CD4-positive, alpha-beta T cell treated with Interleukin-21 for 1 hour (primary cell): Measurements from ENCODE around the gene RFX7.
A peak's percentile ranks its signal among the peaks of the same experiment; 100 is the strongest.

Source experiments
- DNase-seq: peaks from one replicate; pipeline ENCODE4 v3.0.0-alpha.2; 2020

Gene RFX7

GRCh38 chr15:56042498-56042897 is 201.2 kb downstream of the RFX7 start:
- no peak for DNase-seq

- DNase-seq = no peak
Measured at GRCh38 chr15:56042031-56042430, 201.6 kb downstream of the RFX7 start.

- no peak for DNase-seq
Measured at GRCh38 chr15:56040081-56041035, 203.3 kb downstream of the RFX7 start.

GRCh38 chr15:56038707-56039106 is 205.0 kb downstream of the RFX7 start:
- no peak for DNase-seq

- DNase-seq = peak; percentile 50
Measured at GRCh38 chr15:56038015-56038414, 205.7 kb downstream of the RFX7 start.
